Ovary (tissue), 3 donors: ENCODE measurements around the gene LYPD5.

Experiments used
- EP300 ChIP-seq: sonication (generic); formaldehyde crosslinking; IDR thresholded peaks from one replicate; pipeline ENCODE4 v1.6.1; 2017; ENCODE audit warnings: antibody characterized with exemption
- TF ChIP-seq, protein P1 (sequence below), 3 donors: fragments of 450-650 bp in 2 of 3; fragments of 200-600 bp in 1 of 3; IDR thresholded peaks; one replicate each; pipeline versions ENCODE4 v1.5.1 to v1.8.0; 2016 to 2022; ENCODE audit warnings: antibody characterized with exemption in 3 of 3, mild to moderate bottlenecking in 1 of 3
- donor health status: DM: no; HTN: no; CAD: no.

DNA sequence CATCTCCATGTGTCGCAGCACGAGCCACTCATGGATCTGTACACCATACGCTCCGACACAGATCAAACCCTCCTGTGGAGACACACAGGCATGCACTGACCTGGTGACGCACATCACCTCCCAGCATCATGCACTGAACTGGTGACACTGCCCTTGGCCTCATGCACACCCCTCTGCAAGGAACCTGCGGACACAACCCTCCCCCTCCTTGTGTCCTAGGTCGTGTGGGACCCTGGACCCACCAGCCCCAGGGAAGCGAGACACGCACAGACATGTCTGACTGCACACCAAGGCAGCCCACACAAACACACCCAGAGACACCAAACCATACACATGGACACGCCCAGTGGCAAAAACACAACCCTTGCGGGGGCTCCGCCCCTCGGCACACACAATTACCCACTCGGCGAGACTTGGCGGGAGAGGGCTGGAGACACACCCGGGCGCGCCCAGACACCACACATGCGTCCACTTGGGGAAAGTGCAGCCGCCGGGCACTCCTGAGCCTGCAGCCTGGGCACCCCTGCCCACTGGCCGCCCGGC lies 19.5 kb downstream of the LYPD5 start:
- TF ChIP-seq, protein P1, sequence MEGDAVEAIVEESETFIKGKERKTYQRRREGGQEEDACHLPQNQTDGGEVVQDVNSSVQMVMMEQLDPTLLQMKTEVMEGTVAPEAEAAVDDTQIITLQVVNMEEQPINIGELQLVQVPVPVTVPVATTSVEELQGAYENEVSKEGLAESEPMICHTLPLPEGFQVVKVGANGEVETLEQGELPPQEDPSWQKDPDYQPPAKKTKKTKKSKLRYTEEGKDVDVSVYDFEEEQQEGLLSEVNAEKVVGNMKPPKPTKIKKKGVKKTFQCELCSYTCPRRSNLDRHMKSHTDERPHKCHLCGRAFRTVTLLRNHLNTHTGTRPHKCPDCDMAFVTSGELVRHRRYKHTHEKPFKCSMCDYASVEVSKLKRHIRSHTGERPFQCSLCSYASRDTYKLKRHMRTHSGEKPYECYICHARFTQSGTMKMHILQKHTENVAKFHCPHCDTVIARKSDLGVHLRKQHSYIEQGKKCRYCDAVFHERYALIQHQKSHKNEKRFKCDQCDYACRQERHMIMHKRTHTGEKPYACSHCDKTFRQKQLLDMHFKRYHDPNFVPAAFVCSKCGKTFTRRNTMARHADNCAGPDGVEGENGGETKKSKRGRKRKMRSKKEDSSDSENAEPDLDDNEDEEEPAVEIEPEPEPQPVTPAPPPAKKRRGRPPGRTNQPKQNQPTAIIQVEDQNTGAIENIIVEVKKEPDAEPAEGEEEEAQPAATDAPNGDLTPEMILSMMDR (IDR thresholded peaks at IDR 0.05): no peak
- TF ChIP-seq EP300: no peak
